Ishikawa (cell line): ENCODE results near the gene PAK6.

Experiments
- CEBPB ChIP-seq: IDR thresholded peaks from 2 replicates; pipeline ENCODE4 v1.6.1; 2012
- CREB1 ChIP-seq: IDR thresholded peaks from 2 replicates; pipeline ENCODE4 v1.6.1; 2012; ENCODE audit warnings: low read depth
- EGR1 ChIP-seq: IDR thresholded peaks from 2 replicates; pipeline ENCODE4 v1.6.1; 2012
- EP300 ChIP-seq: IDR thresholded peaks from 2 replicates; pipeline ENCODE4 v1.6.1; 2012; ENCODE audit warnings: borderline replicate concordance
- FOXM1 ChIP-seq: IDR thresholded peaks from 2 replicates; pipeline ENCODE4 v1.6.1; 2012; ENCODE audit warnings: low read depth, borderline replicate concordance
- NFIC ChIP-seq: IDR thresholded peaks from 2 replicates; pipeline ENCODE4 v1.6.1; 2012
- RAD21 ChIP-seq: IDR thresholded peaks from 2 replicates; pipeline ENCODE4 v1.6.1; 2012; ENCODE audit warnings: low read depth
- TAF1 ChIP-seq: IDR thresholded peaks from 2 replicates; pipeline ENCODE4 v1.6.1; 2012; ENCODE audit warnings: low read depth, mild to moderate bottlenecking
- TCF12 ChIP-seq: IDR thresholded peaks from 2 replicates; pipeline ENCODE4 v1.6.1; 2012; ENCODE audit warnings: low read depth
- TEAD4 ChIP-seq: IDR thresholded peaks from 2 replicates; pipeline ENCODE4 v1.6.1; 2012
- YY1 ChIP-seq: IDR thresholded peaks from 2 replicates; pipeline ENCODE4 v1.6.1; 2012; ENCODE audit warnings: low read depth
- ZBTB7A ChIP-seq: IDR thresholded peaks from 2 replicates; pipeline ENCODE4 v1.6.1; 2012; ENCODE audit warnings: low read depth
- TF ChIP-seq, protein P1 (sequence below): IDR thresholded peaks from 2 replicates; pipeline ENCODE4 v1.6.1; 2012
- TF ChIP-seq, protein P2 (sequence below): IDR thresholded peaks from 2 replicates; pipeline ENCODE4 v1.6.1; 2012
- TF ChIP-seq, protein P3 (sequence below): IDR thresholded peaks from 2 replicates; pipeline ENCODE4 v1.6.1; 2012; ENCODE audit warnings: low read depth, mild to moderate bottlenecking

The PAK6 gene

DNA sequence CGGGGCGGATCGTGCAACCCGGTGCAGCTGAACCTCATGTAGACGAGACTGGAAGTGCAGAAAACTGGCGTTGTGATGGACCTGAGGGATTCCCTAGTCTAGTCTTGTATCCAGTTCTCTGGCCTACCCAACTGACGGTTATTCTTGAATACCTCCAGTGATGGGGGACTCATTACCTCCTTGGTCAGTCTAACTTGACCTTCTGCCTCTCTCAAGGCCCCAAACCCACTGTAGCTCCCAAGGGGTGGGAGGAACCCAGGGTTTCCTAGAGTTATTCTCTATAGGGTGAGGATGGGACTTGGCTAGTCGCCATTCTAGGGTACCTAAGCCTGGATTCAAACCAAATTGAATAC lies 11.4 kb downstream of the PAK6 start:
- TF ChIP-seq, protein P1, sequence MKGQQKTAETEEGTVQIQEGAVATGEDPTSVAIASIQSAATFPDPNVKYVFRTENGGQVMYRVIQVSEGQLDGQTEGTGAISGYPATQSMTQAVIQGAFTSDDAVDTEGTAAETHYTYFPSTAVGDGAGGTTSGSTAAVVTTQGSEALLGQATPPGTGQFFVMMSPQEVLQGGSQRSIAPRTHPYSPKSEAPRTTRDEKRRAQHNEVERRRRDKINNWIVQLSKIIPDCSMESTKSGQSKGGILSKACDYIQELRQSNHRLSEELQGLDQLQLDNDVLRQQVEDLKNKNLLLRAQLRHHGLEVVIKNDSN: no peak
- no peak for TF ChIP-seq TAF1
- TF ChIP-seq TEAD4: no peak
- TF ChIP-seq, protein P2, sequence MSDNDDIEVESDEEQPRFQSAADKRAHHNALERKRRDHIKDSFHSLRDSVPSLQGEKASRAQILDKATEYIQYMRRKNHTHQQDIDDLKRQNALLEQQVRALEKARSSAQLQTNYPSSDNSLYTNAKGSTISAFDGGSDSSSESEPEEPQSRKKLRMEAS: no peak
- TF ChIP-seq RAD21: no peak
- TF ChIP-seq NFIC: no peak
- TF ChIP-seq TCF12: no peak
- TF ChIP-seq, protein P3, sequence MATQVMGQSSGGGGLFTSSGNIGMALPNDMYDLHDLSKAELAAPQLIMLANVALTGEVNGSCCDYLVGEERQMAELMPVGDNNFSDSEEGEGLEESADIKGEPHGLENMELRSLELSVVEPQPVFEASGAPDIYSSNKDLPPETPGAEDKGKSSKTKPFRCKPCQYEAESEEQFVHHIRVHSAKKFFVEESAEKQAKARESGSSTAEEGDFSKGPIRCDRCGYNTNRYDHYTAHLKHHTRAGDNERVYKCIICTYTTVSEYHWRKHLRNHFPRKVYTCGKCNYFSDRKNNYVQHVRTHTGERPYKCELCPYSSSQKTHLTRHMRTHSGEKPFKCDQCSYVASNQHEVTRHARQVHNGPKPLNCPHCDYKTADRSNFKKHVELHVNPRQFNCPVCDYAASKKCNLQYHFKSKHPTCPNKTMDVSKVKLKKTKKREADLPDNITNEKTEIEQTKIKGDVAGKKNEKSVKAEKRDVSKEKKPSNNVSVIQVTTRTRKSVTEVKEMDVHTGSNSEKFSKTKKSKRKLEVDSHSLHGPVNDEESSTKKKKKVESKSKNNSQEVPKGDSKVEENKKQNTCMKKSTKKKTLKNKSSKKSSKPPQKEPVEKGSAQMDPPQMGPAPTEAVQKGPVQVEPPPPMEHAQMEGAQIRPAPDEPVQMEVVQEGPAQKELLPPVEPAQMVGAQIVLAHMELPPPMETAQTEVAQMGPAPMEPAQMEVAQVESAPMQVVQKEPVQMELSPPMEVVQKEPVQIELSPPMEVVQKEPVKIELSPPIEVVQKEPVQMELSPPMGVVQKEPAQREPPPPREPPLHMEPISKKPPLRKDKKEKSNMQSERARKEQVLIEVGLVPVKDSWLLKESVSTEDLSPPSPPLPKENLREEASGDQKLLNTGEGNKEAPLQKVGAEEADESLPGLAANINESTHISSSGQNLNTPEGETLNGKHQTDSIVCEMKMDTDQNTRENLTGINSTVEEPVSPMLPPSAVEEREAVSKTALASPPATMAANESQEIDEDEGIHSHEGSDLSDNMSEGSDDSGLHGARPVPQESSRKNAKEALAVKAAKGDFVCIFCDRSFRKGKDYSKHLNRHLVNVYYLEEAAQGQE: no peak
- no peak for TF ChIP-seq CREB1

DNA sequence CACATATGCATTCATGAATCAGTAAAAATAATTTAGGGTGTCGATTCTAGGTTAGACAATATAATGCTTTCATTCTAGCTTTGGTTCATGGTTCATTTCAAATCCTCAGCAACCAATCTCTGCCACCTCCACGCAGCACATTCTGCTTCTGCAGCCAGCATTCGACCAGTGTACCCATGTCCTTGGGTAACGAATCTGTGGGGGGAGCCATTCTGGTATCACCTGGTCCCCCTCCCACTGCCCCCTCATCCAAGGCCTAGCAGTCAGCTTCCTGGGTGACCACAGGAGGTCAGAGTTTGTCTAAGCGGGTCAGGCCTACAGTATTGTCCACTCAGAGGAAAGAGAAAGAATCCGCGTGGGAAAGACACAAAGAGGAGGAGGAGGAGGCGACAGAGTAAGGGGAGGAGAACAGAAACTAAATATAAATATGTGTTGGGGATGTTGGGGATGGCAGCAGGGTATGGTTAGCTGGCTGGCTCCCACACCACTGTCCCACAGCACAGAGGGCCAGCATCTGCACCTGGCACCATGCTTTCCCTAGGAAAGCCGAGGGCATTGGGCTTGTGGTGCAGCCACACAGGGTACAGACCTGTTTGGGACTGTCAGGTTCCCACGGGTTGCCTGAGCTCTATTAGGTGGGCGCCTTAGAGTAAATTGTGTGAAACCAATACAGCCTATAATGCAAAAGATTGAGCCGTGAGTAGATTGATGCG lies 12.1 kb downstream of the PAK6 start:
- TF ChIP-seq YY1 (no peak), TAF1 (no peak), FOXM1 (no peak), TCF12 (no peak), ZBTB7A (no peak), EP300 (no peak), CREB1 (no peak)
- TF ChIP-seq, protein P2: no peak
- TF ChIP-seq, protein P3: no peak

DNA sequence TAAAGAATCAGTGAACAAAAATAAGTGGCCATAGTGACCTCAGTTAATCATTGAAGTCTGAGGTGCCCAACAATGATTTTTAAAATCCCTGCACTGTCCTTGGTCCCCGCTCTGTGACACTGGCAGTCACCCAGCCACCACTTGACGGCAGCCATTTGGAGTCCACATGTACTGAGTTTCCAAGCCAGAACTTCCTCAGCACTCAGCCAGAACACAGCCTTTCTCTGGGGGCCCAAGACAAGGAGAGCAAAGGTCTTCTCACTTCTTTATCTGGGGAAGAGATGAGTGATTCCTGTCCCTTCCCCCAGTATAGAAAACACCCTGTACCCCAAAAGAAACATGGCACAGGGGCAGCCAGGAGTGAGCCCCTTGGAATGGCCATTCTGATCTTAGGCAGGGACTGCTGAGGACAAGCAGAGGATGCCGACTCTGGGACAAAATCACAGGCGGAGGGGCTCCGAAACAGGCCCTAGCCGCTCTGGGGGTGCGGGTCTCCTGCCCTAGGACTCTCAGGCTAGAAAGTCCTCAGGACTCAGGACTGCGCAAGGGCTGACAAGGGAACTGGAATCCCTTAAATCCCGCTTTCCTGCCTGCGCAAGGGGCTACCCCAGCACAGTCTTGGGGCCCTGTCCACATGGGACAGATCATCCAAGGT lies 12.8 kb downstream of the PAK6 start:
- TF ChIP-seq ZBTB7A: no peak
- TF ChIP-seq, protein P2: no peak
- TF ChIP-seq, protein P1: no peak
- TF ChIP-seq TCF12: no peak
- no peak for TF ChIP-seq CREB1
- no peak for TF ChIP-seq TAF1

DNA sequence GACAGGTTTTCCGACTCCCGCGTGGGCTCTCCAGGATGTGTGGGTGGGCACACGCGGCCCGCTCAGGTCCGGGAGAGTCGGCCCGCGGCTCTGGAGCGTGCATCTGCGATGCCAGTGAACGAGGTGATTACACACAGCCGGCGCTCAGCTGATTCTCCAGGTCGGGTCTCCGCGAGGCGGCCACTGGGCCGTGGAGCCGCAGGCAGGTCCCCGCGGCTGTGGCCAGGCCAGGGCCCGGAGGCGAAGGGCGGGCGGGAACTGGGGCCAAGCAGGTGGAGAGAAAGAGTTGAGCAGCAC lies 13.2 kb downstream of the PAK6 start:
- TF ChIP-seq CREB1 (no peak), CEBPB (no peak), EP300 (no peak), TAF1 (no peak), FOXM1 (no peak), TEAD4 (no peak), YY1 (no peak), EGR1 (no peak), RAD21 (no peak), ZBTB7A (no peak)
- TF ChIP-seq, protein P3: no peak
- TF ChIP-seq, protein P2: no peak
- TF ChIP-seq, protein P1: no peak
